IPS-20b (cell line): ENCODE measurements around the gene DNAH2.
"Not testable (repeated sequence)": the region's sequence is repeated elsewhere in the genome, so short reads cannot be mapped to it uniquely, and the experiment has no call there.

ENCODE experiments used
- H3K27ac ChIP-seq: one replicate; pipeline ENCODE4 v1.5.1; 2013; ENCODE audit warnings: low read length
- H3K27me3 ChIP-seq: 2 replicates; pipeline ENCODE4 v1.6.1; 2013; ENCODE audit warnings: mild to moderate bottlenecking, low read length, inconsistent platforms; ENCODE audit not compliant: insufficient read depth
- H3K36me3 ChIP-seq: 2 replicates; pipeline ENCODE4 v1.6.1; 2013; ENCODE audit warnings: low read depth, mild to moderate bottlenecking, inconsistent platforms, low read length, moderate library complexity; ENCODE audit not compliant: insufficient read depth
- H3K4me1 ChIP-seq: 2 replicates; pipeline ENCODE4 v1.6.1; 2013; ENCODE audit warnings: mild to moderate bottlenecking, control low read depth, inconsistent platforms, low read length, moderate library complexity; ENCODE audit not compliant: insufficient read depth
- H3K4me3 ChIP-seq: 2 replicates; pipeline ENCODE4 v1.5.1; 2013; ENCODE audit warnings: mild to moderate bottlenecking, low read length, inconsistent platforms
- H3K9ac ChIP-seq: 2 replicates; pipeline ENCODE4 v1.6.1; 2013; ENCODE audit warnings: low read depth, mild to moderate bottlenecking, inconsistent platforms, low read length, moderate library complexity
- H3K9me3 ChIP-seq: 2 replicates; pipeline ENCODE4 v1.6.1; 2013; ENCODE audit warnings: mild to moderate bottlenecking, low read depth, low read length, inconsistent platforms; ENCODE audit not compliant: insufficient read depth

Gene DNAH2

GRCh38 chr17:7858522-7858810 is 140.9 kb downstream of the DNAH2 start:
- Histone ChIP-seq H3K4me3 (peak overlapping the region; percentile 92), H3K9me3 (no peaks in the 10 kb centered on the region), H3K9ac (peak overlapping the region; percentile 96), H3K27ac (no peak overlapping the region), H3K36me3 (no peaks in the 10 kb centered on the region), H3K27me3 (peaks cover 35% of the 10 kb centered on the region), H3K4me1 (peaks cover 17% of the 10 kb centered on the region; the same call in 1 of the 2 replicates)

GRCh38 chr17:7859028-7859427 is 141.5 kb downstream of the DNAH2 start:
- H3K27ac ChIP-seq: no peak overlapping the region
- H3K4me1 ChIP-seq: peaks cover 15% of the 10 kb centered on the region; the same call in 1 of the 2 replicates
- peaks cover 29% of the 10 kb centered on the region for H3K27me3 ChIP-seq
- H3K9ac ChIP-seq: peak overlapping the region; percentile 96; the same call in 1 of the 2 replicates
- H3K36me3 ChIP-seq: no peaks in the 10 kb centered on the region
- H3K9me3 ChIP-seq: no peaks in the 10 kb centered on the region
- peak overlapping the region; percentile 92 for H3K4me3 ChIP-seq

- Histone ChIP-seq H3K27ac (no peak overlapping the region), H3K36me3 (no peaks in the 10 kb centered on the region), H3K27me3 (no peaks in the 10 kb centered on the region), H3K9ac (no peak overlapping the region), H3K4me1 (peaks cover 4% of the 10 kb centered on the region; the same call in 1 of the 2 replicates), H3K4me3 (no peak overlapping the region), H3K9me3 (no peaks in the 10 kb centered on the region)
Measured at GRCh38 chr17:7862692-7863437, 145.3 kb downstream of the DNAH2 start.

- not testable (repeated sequence) for H3K4me1 ChIP-seq
Measured at GRCh38 chr17:7864384-7864783, 146.8 kb downstream of the DNAH2 start.

GRCh38 chr17:7864995-7865650 is 147.6 kb downstream of the DNAH2 start:
- Histone ChIP-seq H3K27ac (no peak overlapping the region), H3K36me3 (no peaks in the 10 kb centered on the region), H3K4me1 (no peaks in the 10 kb centered on the region), H3K9me3 (no peaks in the 10 kb centered on the region), H3K9ac (no peak overlapping the region), H3K27me3 (no peaks in the 10 kb centered on the region), H3K4me3 (no peak overlapping the region)

More at GRCh38 chr17:7864384-7864783, 146.8 kb downstream of the DNAH2 start:
- H3K27me3 ChIP-seq, H3K27ac ChIP-seq, H3K9ac ChIP-seq, H3K36me3 ChIP-seq, H3K4me3 ChIP-seq, H3K9me3 ChIP-seq: not testable (repeated sequence)

- H3K9me3 ChIP-seq: no peaks in the 10 kb centered on the region
- H3K4me1 ChIP-seq: no peaks in the 10 kb centered on the region
- no peak overlapping the region for H3K27ac ChIP-seq
- no peaks in the 10 kb centered on the region for H3K27me3 ChIP-seq
- H3K9ac ChIP-seq: no peak overlapping the region
- H3K4me3 ChIP-seq: no peak overlapping the region
- H3K36me3 ChIP-seq: no peaks in the 10 kb centered on the region; the same call in 1 of the 2 replicates
Measured at GRCh38 chr17:7867881-7868329, 150.4 kb downstream of the DNAH2 start.

- Histone ChIP-seq H3K4me1 (no peaks in the 10 kb centered on the region), H3K9ac (no peak overlapping the region), H3K36me3 (no peaks in the 10 kb centered on the region; the same call in 1 of the 2 replicates), H3K27ac (no peak overlapping the region), H3K27me3 (no peaks in the 10 kb centered on the region), H3K9me3 (no peaks in the 10 kb centered on the region), H3K4me3 (no peak overlapping the region)
Measured at GRCh38 chr17:7873051-7873450, 155.5 kb downstream of the DNAH2 start.

GRCh38 chr17:7875804-7876370 is 158.3 kb downstream of the DNAH2 start:
- no peak overlapping the region for H3K27ac ChIP-seq
- no peak overlapping the region for H3K4me3 ChIP-seq
- no peak overlapping the region for H3K9ac ChIP-seq
- H3K9me3 ChIP-seq: no peaks in the 10 kb centered on the region
- H3K27me3 ChIP-seq: no peaks in the 10 kb centered on the region; the same call in 1 of the 2 replicates
- H3K4me1 ChIP-seq: no peaks in the 10 kb centered on the region
- H3K36me3 ChIP-seq: peaks cover 11% of the 10 kb centered on the region

GRCh38 chr17:7878234-7878633 is 160.7 kb downstream of the DNAH2 start:
- H3K27ac ChIP-seq: no peak overlapping the region
- no peaks in the 10 kb centered on the region for H3K9me3 ChIP-seq
- H3K27me3 ChIP-seq: no peaks in the 10 kb centered on the region; the same call in 1 of the 2 replicates
- H3K36me3 ChIP-seq: peaks cover 14% of the 10 kb centered on the region
- no peak overlapping the region for H3K9ac ChIP-seq
- H3K4me1 ChIP-seq: no peaks in the 10 kb centered on the region
- no peak overlapping the region for H3K4me3 ChIP-seq

GRCh38 chr17:7880076-7880868 is 162.7 kb downstream of the DNAH2 start:
- Histone ChIP-seq H3K4me3 (no peak overlapping the region), H3K4me1 (peaks cover 7% of the 10 kb centered on the region; the same call in 1 of the 2 replicates), H3K36me3 (peaks cover 14% of the 10 kb centered on the region), H3K27me3 (no peaks in the 10 kb centered on the region; the same call in 1 of the 2 replicates), H3K9me3 (no peaks in the 10 kb centered on the region), H3K9ac (no peak overlapping the region; the same call in 1 of the 2 replicates), H3K27ac (no peak overlapping the region)

- Histone ChIP-seq H3K27ac (no peak overlapping the region), H3K36me3 (peaks cover 14% of the 10 kb centered on the region), H3K4me1 (peaks cover 7% of the 10 kb centered on the region; the same call in 1 of the 2 replicates), H3K9ac (no peak overlapping the region), H3K4me3 (no peak overlapping the region), H3K27me3 (peaks cover 11% of the 10 kb centered on the region; the same call in 1 of the 2 replicates), H3K9me3 (no peaks in the 10 kb centered on the region)
Measured at GRCh38 chr17:7881276-7882054, 163.9 kb downstream of the DNAH2 start.
